Kidney (tissue), 14 donors: ENCODE data around the gene OR5A1. TPM values are rescaled to one million over a fixed set of nuclear protein-coding genes. Genes with fewer than 3 reads are reported as not detected.

Experiments
- DNase-seq, 5 donors: peaks; one replicate each; pipeline ENCODE4 v3.0.0-alpha.2; 2013 to 2020
- FAIRE-seq: peaks from 2 replicates; lab custom pipeline; 2012; peaks lifted over from hg19 to GRCh38; lab: Jason Lieb, UNC
- H3K27ac ChIP-seq, 2 donors: one replicate each; pipeline ENCODE4 v1.7.0; 2013; ENCODE audit warnings: low read depth in 2 of 2, low read length in 2 of 2, inconsistent platforms in 1 of 2
- H3K27me3 ChIP-seq: one replicate; pipeline ENCODE4 v1.7.1; 2013; ENCODE audit warnings: low read length, inconsistent platforms; ENCODE audit not compliant: control insufficient read depth, insufficient read depth
- H3K36me3 ChIP-seq, 3 donors: one replicate each; pipeline versions ENCODE4 v1.7.0 to v1.7.1; 2013; ENCODE audit warnings: low read length in 3 of 3, control low read depth in 1 of 3, inconsistent platforms in 1 of 3; ENCODE audit not compliant: insufficient read depth in 3 of 3, control insufficient read depth in 2 of 3
- H3K4me1 ChIP-seq, 3 donors: one replicate each; pipeline versions ENCODE4 v1.7.0 to v1.7.1; 2013; ENCODE audit warnings: low read length in 3 of 3, inconsistent platforms in 1 of 3, low read depth in 1 of 3; ENCODE audit not compliant: control insufficient read depth in 2 of 3, insufficient read depth in 2 of 3
- H3K4me3 ChIP-seq, 3 donors: one replicate each; pipeline versions ENCODE4 v1.7.0 to v1.8.1; 2013; ENCODE audit warnings: low read length in 3 of 3, control low read depth in 1 of 3, inconsistent platforms in 1 of 3
- H3K9ac ChIP-seq, 3 donors: one replicate each; pipeline versions ENCODE4 v1.7.0 to v1.7.1; 2013; ENCODE audit warnings: low read length in 3 of 3, control low read depth in 1 of 3, inconsistent platforms in 1 of 3
- H3K9me3 ChIP-seq, 3 donors: one replicate each; pipeline versions ENCODE4 v1.7.0 to v1.7.1; 2013; ENCODE audit warnings: low read length in 3 of 3, control low read depth in 1 of 3, inconsistent platforms in 1 of 3; ENCODE audit not compliant: control insufficient read depth in 2 of 3, insufficient read depth in 1 of 3
- intact Hi-C: fragments of 100-400 bp; cut with DNase I; formaldehyde crosslinking; loops from one replicate; pipeline ENCODE4 v1.11.1; 2022
- polyA plus RNA-seq: library from polyadenylated mRNA; stranded (reverse); fragments of 350-450 nt; fragmentation: Illumina TruSeq; extraction: RNeasy Lipid Tissue Mini Kit (QIAGEN cat#74804); gene quantifications from one replicate; pipeline ENCODE4 v1.2.3, GENCODE V29; 2014; ENCODE audit warnings: low read depth, low replicate concordance; ENCODE audit not compliant: insufficient read depth
- total RNA-seq: library from RNA; stranded (reverse); fragmentation: NEBNext Ultra II Directional; extraction: Animal tissue kit (Norgen Biotek cat#: 25700); gene quantifications from one replicate; pipeline ENCODE4 v1.2.1, GENCODE V29; 2021
- TF ChIP-seq, protein P1 (sequence below): IDR thresholded peaks from 3 replicates; pipeline ENCODE4 v1.5.1; 2012; ENCODE audit warnings: mild to moderate bottlenecking, moderate library complexity, borderline replicate concordance; ENCODE audit not compliant: insufficient read depth; ENCODE audit errors: extremely low read depth
- donor health status: control.
- donor health status: control.
- donor health status: control.
- donor health status: control.
- donor health status: control.
- donor health status: DM: yes; HTN: yes; CAD: no.
- donor health status: Normal renal cell carcinoma (clear cell type).

OR5A1 gene
- total and polyA plus RNA-seq, 2 donors from 2014 or later, result not detected

DNA sequence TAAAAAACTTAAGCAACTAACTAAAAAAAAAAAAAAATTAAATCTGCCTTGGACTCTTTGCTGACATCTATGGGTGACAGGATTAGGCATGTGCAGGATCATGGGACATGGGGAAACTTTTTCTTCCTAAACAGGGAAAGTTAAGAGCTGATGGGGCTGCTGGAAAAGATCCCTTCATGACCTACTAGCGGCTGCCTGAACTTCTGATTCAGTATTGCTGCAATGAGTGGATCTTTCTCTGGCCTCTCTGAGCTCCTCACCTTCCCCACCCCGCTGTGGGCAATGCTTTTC, 35.1 kb upstream of the OR5A1 start:
- FAIRE-seq, result no peak

DNA sequence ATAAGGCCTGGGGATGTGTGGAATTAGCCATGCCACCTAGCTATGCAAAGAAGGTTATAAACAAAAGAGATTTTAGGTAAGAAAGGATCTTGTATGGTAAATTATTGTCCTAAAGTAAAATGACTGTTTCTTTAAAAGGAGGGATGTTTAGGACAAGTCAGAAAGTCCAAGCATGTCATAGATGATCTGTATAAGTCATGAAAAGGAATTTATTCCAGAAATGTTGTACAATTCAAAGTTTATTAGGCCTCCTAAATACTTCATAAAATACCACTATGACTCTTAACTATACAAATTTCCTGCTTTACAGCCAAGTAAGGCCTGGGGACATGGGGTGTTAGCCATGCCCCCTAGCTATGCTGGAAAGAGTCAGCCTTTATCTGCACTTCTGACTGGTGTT, 32.7 kb upstream of the OR5A1 start:
- Histone ChIP-seq H3K4me1 (no peaks in the 10 kb centered on the region), H3K4me3 (no peak overlapping the region), H3K27ac (no peak overlapping the region), H3K9me3 (peaks cover 0 to 2% (median 0%) of the 10 kb centered on the region in 3 donors), H3K9ac (no peak overlapping the region), H3K27me3 (no peaks in the 10 kb centered on the region), H3K36me3 (no peaks in the 10 kb centered on the region)
- FAIRE-seq (no peak), DNase-seq (no peak)
- TF ChIP-seq, protein P1, sequence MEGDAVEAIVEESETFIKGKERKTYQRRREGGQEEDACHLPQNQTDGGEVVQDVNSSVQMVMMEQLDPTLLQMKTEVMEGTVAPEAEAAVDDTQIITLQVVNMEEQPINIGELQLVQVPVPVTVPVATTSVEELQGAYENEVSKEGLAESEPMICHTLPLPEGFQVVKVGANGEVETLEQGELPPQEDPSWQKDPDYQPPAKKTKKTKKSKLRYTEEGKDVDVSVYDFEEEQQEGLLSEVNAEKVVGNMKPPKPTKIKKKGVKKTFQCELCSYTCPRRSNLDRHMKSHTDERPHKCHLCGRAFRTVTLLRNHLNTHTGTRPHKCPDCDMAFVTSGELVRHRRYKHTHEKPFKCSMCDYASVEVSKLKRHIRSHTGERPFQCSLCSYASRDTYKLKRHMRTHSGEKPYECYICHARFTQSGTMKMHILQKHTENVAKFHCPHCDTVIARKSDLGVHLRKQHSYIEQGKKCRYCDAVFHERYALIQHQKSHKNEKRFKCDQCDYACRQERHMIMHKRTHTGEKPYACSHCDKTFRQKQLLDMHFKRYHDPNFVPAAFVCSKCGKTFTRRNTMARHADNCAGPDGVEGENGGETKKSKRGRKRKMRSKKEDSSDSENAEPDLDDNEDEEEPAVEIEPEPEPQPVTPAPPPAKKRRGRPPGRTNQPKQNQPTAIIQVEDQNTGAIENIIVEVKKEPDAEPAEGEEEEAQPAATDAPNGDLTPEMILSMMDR, result no peak
- intact Hi-C loops, result no loop called here

More for the DNA sequence above, 35.1 kb upstream of the OR5A1 start:
- intact Hi-C loops, result no loop called here
- Histone ChIP-seq H3K9me3 (peaks cover 0 to 2% (median 0%) of the 10 kb centered on the region in 3 donors), H3K4me3 (no peak overlapping the region), H3K27me3 (no peaks in the 10 kb centered on the region), H3K27ac (no peak overlapping the region), H3K9ac (no peak overlapping the region), H3K4me1 (no peaks in the 10 kb centered on the region), H3K36me3 (no peaks in the 10 kb centered on the region)
- no peak for DNase-seq
- TF ChIP-seq, protein P1, result no peak

DNA sequence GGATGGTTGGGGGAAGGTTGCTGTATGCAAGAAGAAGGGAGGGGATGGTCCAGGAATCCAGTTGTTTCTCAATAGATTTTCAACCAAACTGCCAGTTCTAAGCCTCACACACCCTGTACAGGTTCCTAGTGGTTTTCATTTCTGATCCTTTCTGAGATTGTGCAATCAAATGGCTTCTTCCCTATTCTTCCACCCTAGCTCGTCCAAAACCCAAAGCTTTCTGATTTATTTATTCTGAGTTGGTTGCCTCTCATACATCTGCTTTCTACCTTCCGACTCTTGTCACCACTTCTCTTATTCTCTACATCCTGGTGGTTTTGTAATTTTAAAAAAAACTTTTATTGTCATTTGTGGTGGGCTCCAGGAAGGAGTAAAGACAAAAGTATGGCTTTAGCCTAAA, 22.6 kb upstream of the OR5A1 start:
- DNase-seq (no peak), FAIRE-seq (no peak)
- Histone ChIP-seq H3K4me1 (no peaks in the 10 kb centered on the region), H3K27ac (no peak overlapping the region), H3K9ac (no peak overlapping the region), H3K27me3 (no peaks in the 10 kb centered on the region), H3K36me3 (no peaks in the 10 kb centered on the region), H3K9me3 (peaks cover 0 to 15% (median 0%) of the 10 kb centered on the region in 3 donors), H3K4me3 (no peak overlapping the region)
- intact Hi-C loops, result no loop called here
- TF ChIP-seq, protein P1, result no peak

DNA sequence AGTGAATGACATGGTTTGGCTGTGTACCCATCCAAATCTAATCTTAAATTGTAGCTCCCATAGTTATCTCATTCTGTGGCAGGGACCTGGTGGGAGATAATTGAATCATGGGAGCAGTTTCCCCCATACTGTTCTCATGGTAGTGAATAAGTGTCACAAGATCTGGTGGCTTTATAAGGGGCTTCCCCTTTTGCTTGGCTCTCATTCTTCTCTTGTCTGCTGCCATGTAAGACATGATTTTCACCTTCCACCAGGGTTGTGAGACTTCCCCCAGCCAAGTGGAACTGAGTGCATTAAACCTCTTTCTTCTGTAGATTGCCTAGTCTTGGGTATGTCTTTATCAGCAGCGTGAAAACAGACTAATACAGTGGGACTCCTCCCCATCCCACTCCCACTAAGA, 21.2 kb upstream of the OR5A1 start:
- no peak overlapping the region for H3K9ac ChIP-seq
- TF ChIP-seq, protein P1, result no peak
- H3K27ac ChIP-seq, result no peak overlapping the region
- no peaks in the 10 kb centered on the region for H3K4me1 ChIP-seq
- intact Hi-C loops, result no loop called here
- no peaks in the 10 kb centered on the region for H3K27me3 ChIP-seq
- no peaks in the 10 kb centered on the region for H3K36me3 ChIP-seq
- DNase-seq (no peak), FAIRE-seq (no peak)
- H3K9me3 ChIP-seq, result peaks cover 0 to 3% (median 0%) of the 10 kb centered on the region in 3 donors
- no peak overlapping the region for H3K4me3 ChIP-seq
